IMR-90 (cell line): ENCODE data around the gene NKX1-1. TPM values are rescaled to one million over a fixed set of nuclear protein-coding genes. Genes with fewer than 3 reads are reported as not detected.

Source experiments
- ATAC-seq: fragments of 200-7000 bp; cut with Tn5 transposase; 2 replicates; pipeline ENCODE4 v1.9.1; 2020; ENCODE audit warnings: low read depth, mild to moderate bottlenecking, moderate library complexity
- BruUV-seq: library from RNA; stranded (reverse); fragments of 400-500 nt; replicated peaks from 2 replicates; lab custom pipeline; 2021; lab: Mats Ljungman, UMichigan
- CTCF ChIA-PET: fragments of 300-600 bp; formaldehyde crosslinking; extraction: SDS; loops from one replicate; lab custom pipeline; 2021; ENCODE audit warnings: antibody characterized with exemption; lab: Yijun Ruan, JAX
- POLR2A ChIA-PET: fragments of 300-600 bp; sonication (Branson Sonifier 250); formaldehyde crosslinking; loops from one replicate; lab custom pipeline; 2022; ENCODE audit warnings: antibody characterized with exemption; ENCODE audit not compliant: unreplicated experiment; lab: Charles Lee
- DNase-seq: peaks from one replicate; pipeline ENCODE4 v3.0.0; 2013
- H2AFZ ChIP-seq: replicated peaks from 2 replicates; pipeline ENCODE3; 2013; ENCODE audit warnings: low read length, mild to moderate bottlenecking; ENCODE audit not compliant: poor library complexity
- H2AK5ac ChIP-seq: 2 replicates; pipeline ENCODE4 v1.6.1; 2013; ENCODE audit warnings: low read depth, low read length, inconsistent platforms
- H2AK9ac ChIP-seq: replicated peaks from 2 replicates; pipeline ENCODE3; 2013; ENCODE audit warnings: mild to moderate bottlenecking, low read depth, low read length, moderate library complexity; ENCODE audit not compliant: poor library complexity
- H2BK120ac ChIP-seq: 2 replicates; pipeline ENCODE4 v1.6.1; 2013; ENCODE audit warnings: low read depth, low read length, inconsistent platforms
- H2BK15ac ChIP-seq: 3 replicates; pipeline ENCODE4 v1.6.1; 2013; ENCODE audit warnings: low read depth, low read length, inconsistent platforms
- H2BK20ac ChIP-seq: 2 replicates; pipeline ENCODE4 v1.6.1; 2013; ENCODE audit warnings: low read depth, mild to moderate bottlenecking, inconsistent platforms, low read length, moderate library complexity
- H2BK5ac ChIP-seq: 2 replicates; pipeline ENCODE4 v1.6.1; 2013; ENCODE audit warnings: mild to moderate bottlenecking, low read depth, low read length, inconsistent platforms; ENCODE audit not compliant: poor library complexity, severe bottlenecking
- H3K14ac ChIP-seq: replicated peaks from 2 replicates; pipeline ENCODE4 v1.6.1; 2013; ENCODE audit warnings: low read depth, low read length, inconsistent platforms
- H3K18ac ChIP-seq: 2 replicates; pipeline ENCODE4 v1.6.1; 2013; ENCODE audit warnings: low read depth, low read length, control low read depth
- H3K23ac ChIP-seq: 2 replicates; pipeline ENCODE4 v1.6.1; 2013; ENCODE audit warnings: low read depth, low read length, inconsistent platforms
- H3K27ac ChIP-seq: 2 replicates; pipeline ENCODE4 v1.5.1; 2013; ENCODE audit warnings: mild to moderate bottlenecking, control low read depth, low read length; ENCODE audit not compliant: insufficient read depth
- H3K27me3 ChIP-seq: 2 replicates; pipeline ENCODE4 v1.6.1; 2013; ENCODE audit warnings: low read length; ENCODE audit not compliant: control insufficient read depth, insufficient read depth
- H3K36me3 ChIP-seq: 2 replicates; pipeline ENCODE4 v1.6.1; 2013; ENCODE audit warnings: low read length, mixed read lengths; ENCODE audit not compliant: control insufficient read depth, insufficient read depth
- H3K4ac ChIP-seq: 2 replicates; pipeline ENCODE4 v1.6.1; 2013; ENCODE audit warnings: low read depth, low read length, inconsistent platforms
- H3K4me1 ChIP-seq: 2 replicates; pipeline ENCODE4 v1.6.1; 2013; ENCODE audit warnings: low read length, mixed read lengths; ENCODE audit not compliant: control insufficient read depth, insufficient read depth
- H3K4me2 ChIP-seq: 2 replicates; pipeline ENCODE4 v1.6.1; 2013; ENCODE audit warnings: low read depth, mild to moderate bottlenecking, control low read depth, low read length, moderate library complexity
- H3K4me3 ChIP-seq: 2 replicates; pipeline ENCODE4 v1.5.1; 2013; ENCODE audit warnings: low read depth, mild to moderate bottlenecking, control low read depth, low read length, moderate library complexity; ENCODE audit not compliant: insufficient read depth
- H3K56ac ChIP-seq: 2 replicates; pipeline ENCODE4 v1.6.1; 2013; ENCODE audit warnings: low read length, inconsistent platforms; ENCODE audit not compliant: insufficient read depth; ENCODE audit errors: extremely low read depth
- H3K79me1 ChIP-seq, 2 experiments: 2 replicates each; pipeline ENCODE4 v1.6.1; 2013; ENCODE audit warnings: low read length in 2 of 2, inconsistent platforms in 1 of 2, low read depth in 1 of 2
- H3K9ac ChIP-seq: 2 replicates; pipeline ENCODE4 v1.6.1; 2013; ENCODE audit warnings: low read depth, low read length, control low read depth
- H3K9me1 ChIP-seq: 2 replicates; pipeline ENCODE4 v1.6.1; 2013; ENCODE audit warnings: low read length, inconsistent platforms; ENCODE audit not compliant: insufficient read depth
- H3K9me3 ChIP-seq: 2 replicates; pipeline ENCODE4 v1.6.1; 2013; ENCODE audit warnings: low read length; ENCODE audit not compliant: control insufficient read depth, insufficient read depth
- H4K20me1 ChIP-seq: 2 replicates; pipeline ENCODE4 v1.6.1; 2013; ENCODE audit warnings: low read length, inconsistent platforms; ENCODE audit not compliant: insufficient read depth
- H4K5ac ChIP-seq: 2 replicates; pipeline ENCODE4 v1.6.1; 2013; ENCODE audit warnings: mild to moderate bottlenecking, low read depth, low read length, control low read depth
- H4K8ac ChIP-seq, 2 experiments: 2 replicates each; pipeline ENCODE4 v1.6.1; 2013; ENCODE audit warnings: low read depth in 2 of 2, low read length in 2 of 2, control low read depth in 1 of 2, inconsistent platforms in 1 of 2
- H4K91ac ChIP-seq: 2 replicates; pipeline ENCODE4 v1.6.1; 2013; ENCODE audit warnings: low read depth, low read length, inconsistent platforms; ENCODE audit not compliant: insufficient read depth
- BHLHE40 ChIP-seq: fragments of 150-350 bp; IDR thresholded peaks from 2 replicates; pipeline ENCODE4 v1.6.1; 2016; ENCODE audit warnings: mild to moderate bottlenecking, low read depth, low read length
- MAZ ChIP-seq: IDR thresholded peaks from 2 replicates; pipeline ENCODE4 v1.6.1; 2012; ENCODE audit warnings: low read depth, mild to moderate bottlenecking, low read length, improper control_type of control experiment, moderate library complexity, borderline replicate concordance
- MXI1 ChIP-seq: IDR thresholded peaks from 2 replicates; pipeline ENCODE4 v1.6.1; 2012; ENCODE audit warnings: low read depth, mild to moderate bottlenecking, low read length, moderate library complexity, borderline replicate concordance
- NFE2L2 ChIP-seq: fragments of 150-350 bp; IDR thresholded peaks from 2 replicates; pipeline ENCODE4 v1.6.1; 2016; ENCODE audit warnings: low read depth, mild to moderate bottlenecking, low read length
- POLR2A ChIP-seq: IDR thresholded peaks from 2 replicates; pipeline ENCODE4 v1.6.1; 2012; ENCODE audit warnings: mild to moderate bottlenecking, low read depth, low read length
- RCOR1 ChIP-seq: IDR thresholded peaks from 2 replicates; pipeline ENCODE4 v1.6.1; 2012; ENCODE audit warnings: mild to moderate bottlenecking, low read length, improper control_type of control experiment; ENCODE audit not compliant: insufficient replicate concordance
- RFX5 ChIP-seq: IDR thresholded peaks from 2 replicates; pipeline ENCODE4 v1.8.0; 2012; ENCODE audit warnings: low read depth, mild to moderate bottlenecking, low read length, moderate library complexity
- SMC3 ChIP-seq: fragments of 150-350 bp; IDR thresholded peaks from 2 replicates; pipeline ENCODE4 v1.6.1; 2016; ENCODE audit warnings: low read depth, mild to moderate bottlenecking, antibody characterized with exemption, low read length, moderate library complexity
- WGBS, 2 experiments: methylation state at CpG; one replicate each; pipeline versions ENCODE4 v1.1.5 to v1.1.7; 2013; ENCODE audit warnings: missing lambda C conversion rate in 2 of 2; ENCODE audit not compliant: insufficient read length in 1 of 2; ENCODE audit errors: extremely low coverage in 2 of 2; 5-methylcytosine and 5-hydroxymethylcytosine counted together
- dilution Hi-C: fragments of 300-500 bp; cut with HindIII; formaldehyde crosslinking; loops from one replicate; pipeline ENCODE4 v1.14.3; 2018; ENCODE audit warnings: low sequenced_read_pairs; ENCODE audit not compliant: unreplicated experiment
- in situ Hi-C: fragments of 300-500 bp; cut with MboI; formaldehyde crosslinking; loops from 3 replicates; pipeline ENCODE4 v1.14.3; 2019; ENCODE audit warnings: low sequenced_read_pairs, inconsistent platforms, mixed read lengths
- intact Hi-C: fragments of 100-400 bp; cut with micrococcal nuclease; formaldehyde crosslinking; loops from 2 replicates; pipeline ENCODE4 v1.10.0; 2022
- polyA plus RNA-seq, 3 experiments: library from polyadenylated mRNA; depleted of rRNA; stranded (reverse); fragments of >200 nt; gene quantifications; 2 replicates each; pipeline ENCODE4 v1.2.3, GENCODE V29; 2012; ENCODE audit warnings: low replicate concordance in 1 of 3
- total RNA-seq: library from RNA; depleted of rRNA; stranded (reverse); fragments of >200 nt; gene quantifications from 2 replicates; pipeline ENCODE4 v1.2.3, GENCODE V29; 2012
- TF ChIP-seq, protein P1 (sequence below): conservative IDR thresholded peaks from 2 replicates; pipeline ENCODE4 v1.5.1; 2012; ENCODE audit warnings: mild to moderate bottlenecking, low read depth, low read length, improper control_type of control experiment

NKX1-1 gene
- total and polyA plus RNA-seq, 2 of the 4 experiments (the other 2 are of a cell fraction) = not detected

DNA sequence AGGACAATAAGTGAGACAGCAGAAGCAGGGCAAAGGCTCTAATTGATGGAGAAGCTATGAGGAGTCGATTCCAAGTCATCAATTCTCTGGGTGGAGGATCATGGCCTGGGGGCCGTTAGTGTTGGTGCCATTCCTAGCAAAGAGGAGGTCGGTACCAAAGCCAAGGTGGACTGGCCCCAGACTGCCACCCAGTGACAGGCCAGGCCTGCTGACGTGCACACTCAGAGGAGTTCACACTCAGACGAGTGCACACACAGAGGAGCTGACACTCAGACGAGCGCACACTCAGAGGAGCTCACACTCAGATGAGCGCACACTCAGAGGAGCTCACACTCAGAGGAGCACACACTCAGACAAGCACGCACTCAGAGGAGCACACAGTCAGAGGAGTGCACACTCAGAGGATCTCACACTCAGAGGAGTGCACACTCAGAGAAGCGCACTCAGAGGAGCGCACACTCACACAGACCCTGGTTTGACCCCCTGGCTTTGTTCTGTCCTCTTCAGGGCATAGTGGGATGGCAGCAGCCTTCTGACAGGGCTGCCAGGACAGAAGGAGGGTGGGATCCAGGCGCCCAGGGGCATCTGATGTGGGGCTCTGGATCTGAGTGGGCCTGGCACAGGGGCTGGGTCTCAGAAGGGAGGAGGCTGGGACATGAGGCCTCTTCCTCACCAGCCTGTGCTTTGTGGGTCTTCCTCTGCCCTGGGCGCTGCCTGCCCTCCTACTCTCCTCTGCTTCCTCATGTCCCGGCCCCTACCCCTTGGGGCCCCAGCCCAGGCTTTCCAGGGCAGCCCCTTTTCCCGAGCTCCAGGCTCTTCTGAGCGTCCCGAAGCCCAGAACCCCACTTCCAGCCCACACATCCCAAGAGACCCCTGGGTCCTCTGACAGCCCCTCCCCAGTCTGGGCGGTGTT is 41.7 kb upstream of the NKX1-1 start:
- POLR2A ChIA-PET = no interaction called here
- Histone ChIP-seq H3K4me2 (no peak overlapping the region), H3K9ac (no peak overlapping the region), H4K91ac (no peak overlapping the region), H2AFZ (no peak overlapping the region), H3K23ac (no peak overlapping the region), H4K5ac (no peak overlapping the region), H3K4ac (no peak overlapping the region), H3K79me1 (no peaks in the 10 kb centered on the region), H3K9me3 (peaks cover 2% of the 10 kb centered on the region; the same call in 1 of the 2 replicates), H2AK5ac (no peak overlapping the region), H3K4me1 (no peaks in the 10 kb centered on the region), H3K27me3 (peaks cover 3% of the 10 kb centered on the region; the same call in 1 of the 2 replicates), H4K20me1 (no peaks in the 10 kb centered on the region), H3K56ac (no peak overlapping the region), H3K36me3 (no peaks in the 10 kb centered on the region), H2AK9ac (no peak overlapping the region), H3K4me3 (no peak overlapping the region), H2BK20ac (no peak overlapping the region), H2BK5ac (no peak overlapping the region), H4K8ac (no peak overlapping the region), H2BK120ac (no peak overlapping the region), H3K27ac (no peak overlapping the region), H2BK15ac (no peak overlapping the region), H3K14ac (no peak overlapping the region), H3K9me1 (no peaks in the 10 kb centered on the region), H3K18ac (no peak overlapping the region)
- no peak for DNase-seq
- no peak for TF ChIP-seq NFE2L2
- TF ChIP-seq MXI1 = no peak
- TF ChIP-seq POLR2A = no peak
- TF ChIP-seq, protein P1, sequence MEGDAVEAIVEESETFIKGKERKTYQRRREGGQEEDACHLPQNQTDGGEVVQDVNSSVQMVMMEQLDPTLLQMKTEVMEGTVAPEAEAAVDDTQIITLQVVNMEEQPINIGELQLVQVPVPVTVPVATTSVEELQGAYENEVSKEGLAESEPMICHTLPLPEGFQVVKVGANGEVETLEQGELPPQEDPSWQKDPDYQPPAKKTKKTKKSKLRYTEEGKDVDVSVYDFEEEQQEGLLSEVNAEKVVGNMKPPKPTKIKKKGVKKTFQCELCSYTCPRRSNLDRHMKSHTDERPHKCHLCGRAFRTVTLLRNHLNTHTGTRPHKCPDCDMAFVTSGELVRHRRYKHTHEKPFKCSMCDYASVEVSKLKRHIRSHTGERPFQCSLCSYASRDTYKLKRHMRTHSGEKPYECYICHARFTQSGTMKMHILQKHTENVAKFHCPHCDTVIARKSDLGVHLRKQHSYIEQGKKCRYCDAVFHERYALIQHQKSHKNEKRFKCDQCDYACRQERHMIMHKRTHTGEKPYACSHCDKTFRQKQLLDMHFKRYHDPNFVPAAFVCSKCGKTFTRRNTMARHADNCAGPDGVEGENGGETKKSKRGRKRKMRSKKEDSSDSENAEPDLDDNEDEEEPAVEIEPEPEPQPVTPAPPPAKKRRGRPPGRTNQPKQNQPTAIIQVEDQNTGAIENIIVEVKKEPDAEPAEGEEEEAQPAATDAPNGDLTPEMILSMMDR = no peak
- no peak for TF ChIP-seq SMC3
- no peak for TF ChIP-seq MAZ
- no peak for TF ChIP-seq RFX5
- TF ChIP-seq BHLHE40 = no peak
- TF ChIP-seq RCOR1 = no peak
- no TSS peak for BruUV-seq
- 61% methylated on average over 9 of the region's 18 CpGs; no CpG with 5 or more reads in 1 of the 2 experiments for whole genome bisulfite sequencing, 2 experiments
- dilution Hi-C loops (no loop called here), intact Hi-C loops (no loop called here), in situ Hi-C loops (no loop called here)
- CTCF ChIA-PET = no interaction called here
- no peak for ATAC-seq
